NCI-H2107 treated with DMSO at 0.1 percent for 48 hours (cell line): Measurements from ENCODE around the gene ZBTB45.
"Not testable (repeated sequence)": the region's sequence is repeated elsewhere in the genome, so short reads cannot be mapped to it uniquely, and the experiment has no call there.

ENCODE experiments used
- DNase-seq: peaks from one replicate; lab custom pipeline; 2025; ENCODE audit not compliant: unreplicated experiment; lab: John Stamatoyannopoulos, UW

The ZBTB45 gene

GRCh38 chr19:58555369-58555885 is 35.8 kb upstream of the ZBTB45 start:
- no peak for DNase-seq

DNA sequence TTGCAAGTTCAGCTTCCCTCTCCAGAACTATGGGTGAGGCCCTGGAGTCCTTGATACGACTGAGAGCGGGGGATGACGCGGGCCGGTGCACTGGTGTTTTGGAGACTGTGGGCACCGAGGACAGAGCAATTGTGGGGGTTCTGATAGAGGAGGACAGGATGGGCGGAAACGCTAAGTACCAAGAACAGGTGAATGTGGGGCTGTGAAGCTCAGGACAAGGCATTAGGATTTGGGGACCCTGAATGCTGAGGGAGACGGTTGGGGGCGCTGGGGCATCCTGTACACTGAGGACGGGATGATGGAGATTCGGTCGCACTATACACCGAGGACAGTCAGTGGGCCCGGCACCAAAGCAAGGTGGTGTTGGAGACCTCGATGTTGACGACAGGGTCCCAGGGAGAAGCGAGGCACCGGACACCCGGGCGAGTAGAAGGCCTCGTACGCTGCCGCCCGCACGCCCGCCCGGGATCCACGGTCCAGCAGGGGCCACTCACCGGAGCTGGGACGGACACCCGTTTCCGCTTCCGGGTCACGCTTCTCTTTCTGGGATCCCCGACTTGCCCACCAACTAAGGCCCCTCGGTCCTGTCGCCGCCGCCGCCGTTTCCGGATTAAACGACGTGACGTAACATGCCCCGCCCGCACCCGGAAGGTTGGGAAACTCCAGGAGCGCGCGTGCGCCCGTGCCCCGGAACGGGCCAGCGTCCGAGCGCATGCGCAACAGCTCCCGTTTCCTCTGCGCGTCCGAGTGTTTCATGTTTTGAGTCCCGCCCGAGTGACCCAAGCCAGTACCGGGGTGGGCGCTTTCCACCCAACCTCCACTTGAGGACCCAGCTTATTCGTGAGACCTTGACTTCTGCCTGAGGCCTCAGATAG is 35.1 kb upstream of the ZBTB45 start, which contains the start of gene CHMP2A:
Gene CHMP2A, minus strand, starts transcription at position 612 of the 875 bp plus-strand sequence. CDS start 893 bp downstream, outside the sequence.
- DNase-seq, result no peak

- no peak for DNase-seq
Measured at GRCh38 chr19:58553799-58554493, 34.3 kb upstream of the ZBTB45 start.

DNA sequence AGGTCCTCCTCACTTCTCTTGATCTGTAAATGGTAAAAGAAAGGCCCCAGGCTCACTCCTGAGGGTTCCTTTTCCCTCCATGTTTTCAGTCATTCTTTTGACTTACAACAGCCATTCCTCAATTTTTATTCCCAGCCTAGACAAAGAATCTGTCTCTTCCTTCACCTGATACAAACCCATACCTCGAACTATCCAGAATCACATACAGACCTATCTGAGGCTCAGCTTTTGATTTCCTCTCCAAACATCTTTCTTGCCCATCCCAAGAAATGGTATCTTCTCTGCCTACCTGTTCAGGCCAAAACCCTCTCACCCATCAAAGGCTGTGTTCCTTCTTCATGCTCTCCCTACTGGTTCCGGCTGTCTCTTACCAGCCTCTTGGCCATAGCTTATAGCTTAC is 33.0 kb upstream of the ZBTB45 start:
- DNase-seq, result no peak

DNA sequence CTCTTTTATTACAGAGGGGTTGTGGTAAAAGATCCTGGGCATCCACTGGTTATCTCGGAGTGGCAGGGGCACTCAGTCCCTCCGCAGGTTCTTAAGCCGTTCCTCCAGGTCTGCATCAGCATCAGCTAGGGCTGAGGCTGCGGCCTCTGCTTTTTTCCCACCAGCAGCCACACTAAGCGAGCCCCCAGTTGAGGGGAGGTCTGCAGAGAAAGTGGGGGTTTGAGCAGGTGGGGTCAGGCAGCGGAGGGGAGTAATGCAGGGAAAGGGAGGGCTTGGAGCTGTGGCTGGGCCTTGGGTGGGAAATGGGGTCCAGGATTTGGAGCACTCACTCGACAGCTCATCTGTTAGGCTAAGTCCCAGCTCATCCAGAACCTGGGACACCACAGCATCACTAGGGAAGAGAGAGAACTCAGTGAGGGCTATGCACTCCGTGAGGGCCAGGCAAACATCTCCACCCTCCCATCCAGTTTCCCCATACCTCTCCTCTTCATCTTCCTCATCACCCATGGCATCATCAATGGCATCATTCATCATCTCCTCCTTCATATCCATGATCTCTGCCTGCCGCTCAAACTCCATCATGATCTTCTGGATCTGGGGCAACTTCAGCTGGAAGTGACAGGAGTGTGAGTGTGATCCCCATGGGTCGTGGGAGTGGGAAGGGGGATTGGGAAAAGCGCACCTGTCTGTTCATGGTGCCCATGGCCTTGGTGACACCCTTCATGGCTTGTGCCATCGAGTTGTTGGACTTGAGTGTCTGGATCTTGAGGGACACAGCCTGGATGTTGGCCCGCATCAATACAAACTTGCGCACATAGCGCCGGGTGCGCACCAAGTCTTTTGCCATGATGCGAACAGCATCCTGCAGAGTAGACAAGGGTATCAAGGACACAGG is 32.2 kb upstream of the ZBTB45 start:
- DNase-seq, result no peak

- no peak for DNase-seq
Measured at GRCh38 chr19:58551123-58551497, 31.5 kb upstream of the ZBTB45 start.

GRCh38 chr19:58550362-58551122 is 30.9 kb upstream of the ZBTB45 start:
- DNase-seq, result no peak

DNA sequence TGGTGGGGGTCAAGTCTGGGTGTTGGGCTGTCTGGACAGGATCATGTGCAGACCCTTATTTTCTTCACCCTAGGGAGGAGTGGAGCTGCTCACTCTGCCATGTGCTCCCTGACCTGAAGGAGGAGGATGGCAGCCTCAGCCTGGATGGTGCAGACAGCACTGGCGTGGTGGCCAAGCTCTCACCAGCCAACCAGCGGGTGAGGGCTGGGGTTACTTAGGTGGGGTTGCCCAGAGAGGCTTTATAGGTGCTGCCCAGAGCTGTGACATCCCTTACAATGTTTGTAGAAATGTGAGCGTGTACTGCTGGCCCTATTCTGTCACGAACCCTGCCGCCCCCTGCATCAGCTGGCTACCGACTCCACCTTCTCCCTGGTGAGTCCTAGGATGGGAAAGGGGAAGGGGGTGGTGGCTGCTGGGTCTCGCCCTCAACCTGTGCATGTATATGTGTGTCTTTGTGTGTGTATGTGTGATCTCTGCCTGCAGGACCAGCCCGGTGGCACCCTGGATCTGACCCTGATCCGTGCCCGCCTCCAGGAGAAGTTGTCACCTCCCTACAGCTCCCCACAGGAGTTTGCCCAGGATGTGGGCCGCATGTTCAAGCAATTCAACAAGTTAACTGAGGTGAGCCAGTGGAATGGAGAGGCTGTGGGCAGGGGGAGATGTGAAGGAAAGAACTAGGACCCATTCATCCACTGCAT is 30.2 kb upstream of the ZBTB45 start:
- no peak for DNase-seq

DNA sequence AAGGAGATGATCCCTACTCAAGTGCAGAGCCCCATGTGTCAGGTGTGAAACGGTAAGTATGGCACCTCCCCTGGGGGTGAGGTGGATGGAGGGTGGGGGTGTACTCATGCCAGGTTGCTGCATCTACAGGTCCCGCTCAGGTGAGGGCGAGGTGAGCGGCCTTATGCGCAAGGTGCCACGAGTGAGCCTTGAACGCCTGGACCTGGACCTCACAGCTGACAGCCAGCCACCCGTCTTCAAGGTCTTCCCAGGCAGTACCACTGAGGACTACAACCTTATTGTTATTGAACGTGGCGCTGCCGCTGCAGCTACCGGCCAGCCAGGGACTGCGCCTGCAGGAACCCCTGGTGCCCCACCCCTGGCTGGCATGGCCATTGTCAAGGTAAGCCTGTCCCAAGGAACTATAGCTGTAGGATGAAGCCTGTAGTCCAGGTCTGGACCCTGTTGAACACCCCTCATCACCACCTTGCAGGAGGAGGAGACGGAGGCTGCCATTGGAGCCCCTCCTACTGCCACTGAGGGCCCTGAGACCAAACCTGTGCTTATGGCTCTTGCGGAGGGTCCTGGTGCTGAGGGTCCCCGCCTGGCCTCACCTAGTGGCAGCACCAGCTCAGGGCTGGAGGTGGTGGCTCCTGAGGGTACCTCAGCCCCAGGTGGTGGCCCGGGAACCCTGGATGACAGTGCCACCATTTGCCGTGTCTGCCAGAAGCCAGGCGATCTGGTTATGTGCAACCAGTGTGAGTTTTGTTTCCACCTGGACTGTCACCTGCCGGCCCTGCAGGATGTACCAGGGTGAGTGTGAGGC is 29.5 kb upstream of the ZBTB45 start:
- no peak for DNase-seq

- DNase-seq, result no peak
Measured at GRCh38 chr19:58547323-58548312, 28.0 kb upstream of the ZBTB45 start.

DNA sequence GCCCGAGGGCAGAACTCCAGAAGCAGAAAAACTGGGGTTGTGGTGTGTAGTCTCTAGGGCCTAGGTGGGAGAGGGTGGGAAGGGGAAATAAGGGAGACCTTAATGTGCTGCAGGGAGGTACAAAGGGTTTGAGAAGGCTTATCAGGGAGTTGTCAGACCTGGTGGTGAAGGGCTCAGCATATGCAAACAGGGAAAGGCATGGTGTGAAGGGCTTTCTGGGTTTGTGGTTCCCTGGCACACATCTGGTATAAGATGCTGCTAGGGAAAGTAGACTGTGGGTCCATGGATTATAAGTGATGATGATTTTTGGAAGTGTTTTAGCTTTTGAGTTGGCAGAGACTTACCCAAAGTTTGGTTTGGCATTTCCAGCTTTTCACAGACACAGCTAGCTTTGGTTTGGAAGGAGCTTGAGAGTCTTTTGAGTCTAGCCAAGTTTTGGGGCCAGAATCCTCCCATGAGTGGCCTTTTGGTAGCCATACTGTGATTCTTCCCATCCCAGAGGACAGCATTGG is 26.5 kb upstream of the ZBTB45 start:
- DNase-seq, result no peak

- no peak for DNase-seq
Measured at GRCh38 chr19:58545286-58546018, 25.8 kb upstream of the ZBTB45 start.

DNA sequence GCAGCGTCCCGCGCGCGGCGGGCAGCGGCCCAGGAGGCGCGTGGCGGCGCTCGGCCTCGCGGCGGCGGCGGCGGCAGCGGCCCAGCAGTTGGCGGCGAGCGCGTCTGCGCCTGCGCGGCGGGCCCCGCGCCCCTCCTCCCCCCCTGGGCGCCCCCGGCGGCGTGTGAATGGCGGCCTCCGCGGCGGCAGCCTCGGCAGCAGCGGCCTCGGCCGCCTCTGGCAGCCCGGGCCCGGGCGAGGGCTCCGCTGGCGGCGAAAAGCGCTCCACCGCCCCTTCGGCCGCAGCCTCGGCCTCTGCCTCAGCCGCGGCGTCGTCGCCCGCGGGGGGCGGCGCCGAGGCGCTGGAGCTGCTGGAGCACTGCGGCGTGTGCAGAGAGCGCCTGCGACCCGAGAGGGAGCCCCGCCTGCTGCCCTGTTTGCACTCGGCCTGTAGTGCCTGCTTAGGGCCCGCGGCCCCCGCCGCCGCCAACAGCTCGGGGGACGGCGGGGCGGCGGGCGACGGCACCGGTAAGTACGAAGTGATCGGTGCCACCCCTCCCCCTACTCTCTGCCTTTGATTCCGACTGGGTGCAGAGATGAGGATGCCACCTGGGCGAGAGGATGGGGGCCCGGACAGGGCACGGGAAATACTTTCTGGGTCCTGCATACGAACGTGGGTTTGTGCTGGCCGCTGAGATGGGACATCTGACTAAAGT is 25.1 kb upstream of the ZBTB45 start:
- DNase-seq, result no peak

DNA sequence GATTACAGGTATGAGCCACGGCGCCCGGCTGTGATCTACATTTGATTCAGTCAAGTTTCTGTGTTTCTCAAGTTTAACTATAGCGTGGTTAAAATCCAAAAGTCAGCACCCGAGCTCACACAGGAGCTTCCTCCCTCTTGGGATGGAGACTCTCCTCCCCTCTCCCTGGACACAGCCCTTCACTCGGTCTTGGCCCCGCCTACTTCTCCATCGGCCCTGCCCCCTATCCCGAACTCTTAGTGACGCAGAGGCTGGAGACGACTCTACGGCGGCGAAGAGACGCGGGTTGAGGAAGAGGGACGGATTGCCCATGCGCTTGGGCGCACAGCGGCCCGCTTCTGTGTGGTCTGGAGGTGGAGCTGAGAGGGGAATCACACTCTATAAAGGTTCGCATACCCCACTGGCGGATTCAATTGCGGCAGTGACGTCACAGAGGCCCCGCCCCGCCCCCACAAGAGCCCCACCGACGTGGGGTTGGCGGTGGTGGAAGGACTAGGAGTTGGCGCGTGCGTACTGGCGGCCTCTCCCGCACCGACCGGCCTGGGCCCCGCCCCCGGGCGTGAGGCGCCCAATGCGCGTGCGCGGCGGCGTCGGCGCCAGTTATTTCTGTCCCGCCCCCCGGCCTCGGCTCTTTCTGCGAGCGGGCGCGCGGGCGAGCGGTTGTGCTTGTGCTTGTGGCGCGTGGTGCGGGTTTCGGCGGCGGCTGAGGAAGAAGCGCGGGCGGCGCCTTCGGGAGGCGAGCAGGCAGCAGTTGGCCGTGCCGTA is 24.4 kb upstream of the ZBTB45 start, which contains the start of gene TRIM28:
Gene TRIM28, plus strand, starts transcription at position 239 of the 765 bp plus-strand sequence. CDS start 694 bp downstream, outside the sequence.
- DNase-seq, result no peak

DNA sequence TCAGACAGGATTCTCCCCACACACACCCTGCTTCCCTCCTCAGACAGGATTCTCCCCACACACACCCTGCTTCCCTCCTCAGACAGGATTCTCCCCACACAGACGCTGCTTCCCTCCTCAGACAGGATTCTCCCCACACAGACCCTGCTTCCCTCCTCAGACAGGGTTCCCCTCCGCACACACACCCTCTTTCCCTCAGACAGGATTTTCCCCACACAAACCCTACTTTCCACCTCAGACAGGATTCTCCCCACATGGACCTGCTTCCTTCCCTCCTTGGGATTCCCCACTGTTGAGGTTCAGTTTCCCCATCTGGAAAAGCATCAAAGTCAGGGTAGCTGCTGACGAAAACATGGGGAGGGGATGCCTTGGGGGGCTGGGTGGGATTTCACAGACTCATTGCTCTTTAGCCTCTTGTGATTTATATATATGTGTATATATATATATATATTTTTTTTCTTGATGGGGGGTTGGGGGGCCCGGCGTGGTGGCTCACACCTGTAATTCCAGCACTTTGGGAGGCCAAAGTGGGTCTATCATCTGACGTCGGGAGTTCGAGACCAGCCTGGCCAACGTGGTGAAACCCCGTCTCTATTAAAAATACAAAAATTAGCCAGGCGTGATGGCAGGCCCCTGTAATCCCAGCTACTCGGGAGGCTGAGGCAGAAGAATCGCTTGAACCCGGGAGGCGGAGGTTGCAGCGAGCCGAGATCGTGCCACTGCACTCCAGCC is 23.2 kb upstream of the ZBTB45 start:
- not testable (repeated sequence) for DNase-seq
